Epithelial cell of proximal tubule (primary cell): ENCODE data around the gene HYAL1. TPM values are rescaled to one million over a fixed set of nuclear protein-coding genes. Genes with fewer than 3 reads are reported as not detected.

Source experiments
- DNase-seq: peaks from one replicate; pipeline ENCODE4 v3.0.0-alpha.2; 2011; ENCODE audit warnings: low read depth
- H3K4me3 ChIP-seq: 2 replicates; pipeline ENCODE4 v1.5.1; 2011; ENCODE audit warnings: low read depth, mild to moderate bottlenecking, low read length
- total RNA-seq: library from RNA; depleted of rRNA; stranded (reverse); fragments of >200 nt; gene quantifications from 2 replicates; pipeline ENCODE4 v1.2.3, GENCODE V29; 2015
- TF ChIP-seq, protein P1 (sequence below): conservative IDR thresholded peaks from 2 replicates; pipeline ENCODE4 v1.5.1; 2012; ENCODE audit warnings: low read depth, mild to moderate bottlenecking, low read length

The HYAL1 gene
- total RNA-seq, 1 donor from 2014 or later, result 1.3 TPM

DNA sequence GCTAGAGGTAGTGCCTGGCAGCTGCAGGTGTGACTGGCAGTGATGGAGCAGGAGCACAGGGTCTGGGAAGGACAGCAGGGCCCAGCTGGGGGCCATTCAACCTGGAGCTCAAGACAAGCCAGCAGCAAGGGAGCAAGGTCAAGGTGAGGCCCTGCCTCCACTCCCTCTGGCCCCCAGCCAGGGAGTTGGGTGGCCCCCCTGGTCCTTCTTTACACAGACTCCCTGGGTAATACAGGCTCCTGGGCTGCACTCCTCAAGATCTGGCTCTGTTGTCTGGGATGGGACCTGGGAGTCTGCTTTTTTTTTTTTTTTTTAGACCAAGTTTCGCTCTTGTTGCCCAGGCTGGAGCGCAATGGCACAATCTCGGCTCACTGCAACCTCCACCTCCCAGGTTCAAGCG lies 52.9 kb downstream of the HYAL1 start:
- DNase-seq, result no peak
- no peak overlapping the region for H3K4me3 ChIP-seq
- TF ChIP-seq, protein P1, sequence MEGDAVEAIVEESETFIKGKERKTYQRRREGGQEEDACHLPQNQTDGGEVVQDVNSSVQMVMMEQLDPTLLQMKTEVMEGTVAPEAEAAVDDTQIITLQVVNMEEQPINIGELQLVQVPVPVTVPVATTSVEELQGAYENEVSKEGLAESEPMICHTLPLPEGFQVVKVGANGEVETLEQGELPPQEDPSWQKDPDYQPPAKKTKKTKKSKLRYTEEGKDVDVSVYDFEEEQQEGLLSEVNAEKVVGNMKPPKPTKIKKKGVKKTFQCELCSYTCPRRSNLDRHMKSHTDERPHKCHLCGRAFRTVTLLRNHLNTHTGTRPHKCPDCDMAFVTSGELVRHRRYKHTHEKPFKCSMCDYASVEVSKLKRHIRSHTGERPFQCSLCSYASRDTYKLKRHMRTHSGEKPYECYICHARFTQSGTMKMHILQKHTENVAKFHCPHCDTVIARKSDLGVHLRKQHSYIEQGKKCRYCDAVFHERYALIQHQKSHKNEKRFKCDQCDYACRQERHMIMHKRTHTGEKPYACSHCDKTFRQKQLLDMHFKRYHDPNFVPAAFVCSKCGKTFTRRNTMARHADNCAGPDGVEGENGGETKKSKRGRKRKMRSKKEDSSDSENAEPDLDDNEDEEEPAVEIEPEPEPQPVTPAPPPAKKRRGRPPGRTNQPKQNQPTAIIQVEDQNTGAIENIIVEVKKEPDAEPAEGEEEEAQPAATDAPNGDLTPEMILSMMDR, result no peak

Other genes starting within 250 kb of the HYAL1 start
- 52.3 and 80.7 TPM in 2 replicates for gene RBM5, start 214.7 kb downstream of the HYAL1 start, total RNA-seq
- gene SEMA3F, start 148.2 kb downstream of the HYAL1 start, total RNA-seq, result 36.0 and 58.6 TPM in 2 replicates
- gene GNAT1, start 112.0 kb downstream of the HYAL1 start, total RNA-seq, result not detected in 2 replicates
- not detected in 2 replicates for gene SLC38A3, start 98.3 kb downstream of the HYAL1 start, total RNA-seq
- 263 and 264 TPM in 2 replicates for gene GNAI2, start 67.4 kb downstream of the HYAL1 start, total RNA-seq
- 4.6 and 29.5 TPM in 2 replicates for gene SEMA3B, start 34.4 kb downstream of the HYAL1 start, total RNA-seq
- not detected in 2 replicates for gene LSMEM2, start 24.5 kb downstream of the HYAL1 start, total RNA-seq
- 76.6 and 165 TPM in 2 replicates for gene IFRD2, start 11.1 kb downstream of the HYAL1 start, total RNA-seq
- gene HYAL3, start 4.2 kb downstream of the HYAL1 start, total RNA-seq, result 7.8 and 8.8 TPM in 2 replicates
- gene NAA80, start 4.2 kb downstream of the HYAL1 start, total RNA-seq, result 8.5 and 19.4 TPM in 2 replicates
- gene HYAL2, start 19.2 kb upstream of the HYAL1 start, total RNA-seq, result 123 and 145 TPM in 2 replicates
- 39.8 and 46.6 TPM in 2 replicates for gene TUSC2, start 24.6 kb upstream of the HYAL1 start, total RNA-seq
- 27.0 and 31.5 TPM in 2 replicates for gene RASSF1, start 37.3 kb upstream of the HYAL1 start, total RNA-seq
- 0.92 and 3.1 TPM in 2 replicates for gene ZMYND10, start 42.2 kb upstream of the HYAL1 start, total RNA-seq
- 24.6 and 27.3 TPM in 2 replicates for gene NPRL2, start 47.2 kb upstream of the HYAL1 start, total RNA-seq
- gene CYB561D2, start 47.3 kb upstream of the HYAL1 start, total RNA-seq, result 33.6 and 38.5 TPM in 2 replicates
- 54.6 and 56.0 TPM in 2 replicates for gene TMEM115, start 55.9 kb upstream of the HYAL1 start, total RNA-seq
- gene CACNA2D2, start 200.1 kb upstream of the HYAL1 start, total RNA-seq, result 0.14 TPM in 1 of 2 replicates, not detected in the other